ENCODE data around the gene CSTF2T.

DNA sequence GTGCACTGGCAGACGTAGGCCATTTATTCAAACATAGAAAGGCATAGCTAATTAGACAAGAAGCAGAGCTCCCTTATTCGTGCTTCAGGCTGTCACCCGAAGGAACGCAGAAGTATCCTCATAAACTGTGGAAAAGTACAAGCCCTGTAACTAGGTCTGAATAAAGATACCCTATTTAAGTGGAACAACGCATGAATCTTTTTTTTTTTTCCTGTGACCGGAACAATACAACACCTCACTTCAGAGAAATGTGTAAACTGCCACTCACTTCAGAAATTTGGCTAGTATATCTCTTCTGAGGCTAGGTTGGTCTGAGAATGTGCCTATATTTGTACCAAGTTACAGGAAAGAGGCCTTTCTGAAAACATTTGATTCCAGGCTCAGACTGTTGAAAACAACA lies 8.0 kb upstream of the CSTF2T start:
- TF ChIP-seq, protein P1, sequence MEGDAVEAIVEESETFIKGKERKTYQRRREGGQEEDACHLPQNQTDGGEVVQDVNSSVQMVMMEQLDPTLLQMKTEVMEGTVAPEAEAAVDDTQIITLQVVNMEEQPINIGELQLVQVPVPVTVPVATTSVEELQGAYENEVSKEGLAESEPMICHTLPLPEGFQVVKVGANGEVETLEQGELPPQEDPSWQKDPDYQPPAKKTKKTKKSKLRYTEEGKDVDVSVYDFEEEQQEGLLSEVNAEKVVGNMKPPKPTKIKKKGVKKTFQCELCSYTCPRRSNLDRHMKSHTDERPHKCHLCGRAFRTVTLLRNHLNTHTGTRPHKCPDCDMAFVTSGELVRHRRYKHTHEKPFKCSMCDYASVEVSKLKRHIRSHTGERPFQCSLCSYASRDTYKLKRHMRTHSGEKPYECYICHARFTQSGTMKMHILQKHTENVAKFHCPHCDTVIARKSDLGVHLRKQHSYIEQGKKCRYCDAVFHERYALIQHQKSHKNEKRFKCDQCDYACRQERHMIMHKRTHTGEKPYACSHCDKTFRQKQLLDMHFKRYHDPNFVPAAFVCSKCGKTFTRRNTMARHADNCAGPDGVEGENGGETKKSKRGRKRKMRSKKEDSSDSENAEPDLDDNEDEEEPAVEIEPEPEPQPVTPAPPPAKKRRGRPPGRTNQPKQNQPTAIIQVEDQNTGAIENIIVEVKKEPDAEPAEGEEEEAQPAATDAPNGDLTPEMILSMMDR (IDR thresholded peaks at IDR 0.05; ENCODE audit: low read depth, low read length, poor library complexity, severe bottlenecking) = no peak
- no peak for TF ChIP-seq EZH2phosphoT487 (IDR thresholded peaks at IDR 0.05; ENCODE audit: borderline replicate concordance, low read length)

Data from DOHH2 (cell line).